ENCODE results near the gene ALAS1.

The ALAS1 gene

GRCh38 chr3:52246264-52246620 is 48.3 kb downstream of the ALAS1 start:
- H3K27ac ChIP-seq: peak overlapping the region; percentile 83
- TF ChIP-seq, protein P1, sequence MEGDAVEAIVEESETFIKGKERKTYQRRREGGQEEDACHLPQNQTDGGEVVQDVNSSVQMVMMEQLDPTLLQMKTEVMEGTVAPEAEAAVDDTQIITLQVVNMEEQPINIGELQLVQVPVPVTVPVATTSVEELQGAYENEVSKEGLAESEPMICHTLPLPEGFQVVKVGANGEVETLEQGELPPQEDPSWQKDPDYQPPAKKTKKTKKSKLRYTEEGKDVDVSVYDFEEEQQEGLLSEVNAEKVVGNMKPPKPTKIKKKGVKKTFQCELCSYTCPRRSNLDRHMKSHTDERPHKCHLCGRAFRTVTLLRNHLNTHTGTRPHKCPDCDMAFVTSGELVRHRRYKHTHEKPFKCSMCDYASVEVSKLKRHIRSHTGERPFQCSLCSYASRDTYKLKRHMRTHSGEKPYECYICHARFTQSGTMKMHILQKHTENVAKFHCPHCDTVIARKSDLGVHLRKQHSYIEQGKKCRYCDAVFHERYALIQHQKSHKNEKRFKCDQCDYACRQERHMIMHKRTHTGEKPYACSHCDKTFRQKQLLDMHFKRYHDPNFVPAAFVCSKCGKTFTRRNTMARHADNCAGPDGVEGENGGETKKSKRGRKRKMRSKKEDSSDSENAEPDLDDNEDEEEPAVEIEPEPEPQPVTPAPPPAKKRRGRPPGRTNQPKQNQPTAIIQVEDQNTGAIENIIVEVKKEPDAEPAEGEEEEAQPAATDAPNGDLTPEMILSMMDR (conservative IDR thresholded peaks at IDR 0.05): no peak

DNA sequence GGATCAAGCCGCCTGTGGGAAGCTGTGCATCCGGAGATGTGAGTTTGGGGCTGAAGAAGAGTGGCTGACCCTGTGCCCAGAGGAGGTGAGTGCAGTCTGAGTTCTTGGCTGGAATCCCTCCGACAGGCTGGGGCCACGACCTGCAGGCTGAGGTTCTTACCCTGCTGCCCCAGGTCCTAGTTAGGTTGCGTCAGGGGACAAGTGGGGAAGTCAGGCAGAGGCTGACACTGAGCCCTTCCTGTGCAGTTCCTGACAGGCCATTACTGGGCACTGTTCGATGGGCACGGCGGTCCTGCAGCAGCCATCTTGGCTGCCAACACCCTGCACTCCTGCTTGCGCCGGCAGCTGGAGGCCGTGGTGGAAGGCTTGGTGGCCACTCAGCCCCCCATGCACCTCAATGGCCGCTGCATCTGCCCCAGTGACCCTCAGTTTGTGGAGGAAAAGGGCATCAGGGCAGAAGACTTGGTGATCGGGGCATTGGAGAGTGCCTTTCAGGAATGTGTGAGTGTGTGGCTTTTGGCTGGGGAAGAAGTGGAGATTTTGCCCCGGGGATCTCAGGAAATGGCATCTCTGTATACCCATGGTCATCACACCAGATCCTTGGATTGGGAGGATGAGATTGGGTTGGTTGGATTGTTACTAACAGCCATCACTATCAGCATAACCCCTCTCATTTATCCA is 48.9 kb downstream of the ALAS1 start:
- peak overlapping the region; percentile 83 for H3K27ac ChIP-seq
- TF ChIP-seq, protein P1 (conservative IDR thresholded peaks at IDR 0.05): no peak

DNA sequence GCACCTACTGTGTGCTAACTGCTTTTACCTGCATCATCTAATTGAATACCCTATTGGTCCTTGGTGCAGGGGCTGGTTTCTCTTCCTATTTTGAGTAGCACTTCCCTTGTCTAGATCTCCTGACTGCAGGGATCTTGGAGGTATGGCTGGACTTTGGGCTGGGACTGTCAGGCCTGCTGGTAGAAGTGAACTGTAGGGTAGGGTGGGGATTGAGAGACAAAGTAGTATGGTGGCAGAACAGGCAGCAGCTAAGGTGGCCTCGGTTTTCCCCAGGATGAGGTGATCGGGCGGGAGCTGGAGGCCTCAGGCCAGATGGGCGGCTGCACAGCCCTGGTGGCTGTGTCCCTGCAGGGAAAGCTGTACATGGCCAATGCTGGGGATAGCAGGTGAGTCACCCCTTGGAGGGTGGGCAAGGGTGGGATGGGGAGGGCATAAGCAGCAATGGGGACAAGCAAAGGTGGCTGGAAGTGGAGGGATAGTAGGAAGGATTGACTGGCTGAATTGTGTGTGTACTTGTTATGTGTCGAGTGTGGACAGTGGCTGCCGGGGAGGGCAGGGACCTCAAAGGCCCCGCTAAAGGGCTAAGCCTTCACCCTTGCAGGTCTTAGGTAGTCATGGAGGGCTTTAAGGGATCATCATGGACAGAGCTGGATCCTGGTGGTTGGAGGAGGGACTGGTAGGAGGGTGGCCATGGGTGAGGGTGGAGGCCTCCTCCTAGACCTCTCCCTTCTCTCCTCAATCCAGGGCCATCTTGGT is 49.6 kb downstream of the ALAS1 start:
- no peak overlapping the region for H3K27ac ChIP-seq
- TF ChIP-seq, protein P1 (conservative IDR thresholded peaks at IDR 0.05): no peak

GRCh38 chr3:52248165-52248541 is 50.2 kb downstream of the ALAS1 start:
- no peak overlapping the region for H3K27ac ChIP-seq
- TF ChIP-seq, protein P1 (conservative IDR thresholded peaks at IDR 0.05): no peak

DNA sequence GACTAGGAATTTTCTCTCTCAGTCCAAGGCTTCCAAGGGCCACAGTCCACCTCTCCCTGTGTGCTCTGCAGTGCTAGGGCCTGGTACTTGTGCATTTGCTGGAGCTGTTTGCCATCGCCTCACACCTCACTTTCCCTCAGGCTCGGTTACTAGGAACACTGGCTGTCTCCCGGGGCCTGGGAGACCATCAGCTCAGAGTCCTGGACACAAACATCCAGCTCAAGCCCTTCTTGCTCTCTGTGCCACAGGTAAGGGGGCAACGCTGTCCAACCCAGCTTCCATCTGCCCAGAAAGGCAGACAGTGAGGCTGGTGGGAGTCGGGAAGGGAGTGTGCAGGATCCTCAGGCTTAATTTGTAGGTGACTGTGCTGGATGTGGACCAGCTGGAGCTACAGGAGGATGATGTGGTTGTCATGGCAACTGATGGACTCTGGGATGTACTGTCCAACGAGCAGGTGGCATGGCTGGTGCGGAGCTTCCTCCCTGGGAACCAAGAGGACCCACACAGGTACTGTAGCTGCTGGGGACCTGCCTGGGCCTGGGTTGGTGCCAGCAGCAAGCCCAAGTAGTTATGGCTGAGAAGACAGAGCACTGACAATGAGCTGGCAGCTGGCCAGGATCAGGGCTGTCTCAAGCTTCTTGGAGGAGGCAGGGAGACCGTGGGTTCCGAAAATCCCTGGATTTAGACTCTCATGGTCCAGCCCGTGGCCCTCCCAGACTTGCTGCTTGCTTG is 51.0 kb downstream of the ALAS1 start:
- H3K27ac ChIP-seq: no peak overlapping the region
- TF ChIP-seq, protein P1 (conservative IDR thresholded peaks at IDR 0.05): no peak

DNA sequence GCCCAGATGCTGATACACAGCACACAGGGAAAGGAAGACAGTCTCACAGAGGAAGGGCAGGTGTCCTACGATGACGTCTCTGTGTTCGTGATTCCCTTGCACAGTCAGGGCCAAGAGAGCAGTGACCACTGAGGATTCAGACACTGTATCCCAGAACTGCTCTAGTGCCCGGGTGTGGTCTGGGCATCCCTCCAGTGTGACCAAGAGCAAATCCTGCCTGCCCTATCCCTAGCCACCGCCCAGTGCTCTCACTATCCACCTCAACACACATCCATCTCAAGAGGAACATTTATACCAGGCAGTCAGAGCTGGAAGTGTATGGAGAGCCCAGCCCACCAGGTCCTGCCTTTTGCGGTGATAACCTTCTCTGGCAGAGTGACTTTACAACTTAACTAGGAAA is 51.7 kb downstream of the ALAS1 start:
- TF ChIP-seq, protein P1 (conservative IDR thresholded peaks at IDR 0.05): no peak
- H3K27ac ChIP-seq: no peak overlapping the region

DNA sequence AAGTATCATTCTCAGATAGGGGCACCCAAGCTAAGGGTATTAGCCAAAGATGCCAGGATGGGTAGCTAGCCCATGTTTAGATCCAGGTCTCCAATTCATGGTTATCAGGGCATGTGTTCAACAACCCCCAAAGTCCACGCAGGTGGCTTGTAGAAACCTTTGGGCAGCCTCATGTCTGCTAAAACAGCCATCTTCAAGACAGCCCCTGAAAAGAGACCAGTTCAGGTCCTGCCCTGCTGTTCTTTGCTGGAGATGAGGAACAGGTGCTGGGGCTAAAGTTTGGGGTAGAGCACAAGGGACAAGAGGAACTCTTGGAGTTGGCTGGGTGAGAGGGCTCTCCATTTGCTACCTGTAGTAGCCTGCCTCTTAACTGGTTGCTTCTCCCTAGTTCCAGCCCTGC is 52.2 kb downstream of the ALAS1 start:
- H3K27ac ChIP-seq: no peak overlapping the region
- TF ChIP-seq, protein P1 (conservative IDR thresholded peaks at IDR 0.05): no peak
